GM12878 (cell line): ENCODE data around the gene SFT2D2. TPM values are rescaled to one million over a fixed set of nuclear protein-coding genes. Genes with fewer than 3 reads are reported as not detected.

Source experiments
- ATAC-seq: fragments of 200-7000 bp; cut with Tn5 transposase; 3 replicates; pipeline ENCODE4 v1.9.1; 2020; ENCODE audit warnings: mild to moderate bottlenecking, moderate library complexity
- BruUV-seq: library from RNA; stranded (reverse); fragments of 400-500 nt; replicated peaks from 2 replicates; lab custom pipeline; 2021; lab: Mats Ljungman, UMichigan
- CTCF ChIA-PET: fragments of 300-600 bp; sonication (Branson Sonifier 250); formaldehyde crosslinking; extraction: SDS; loops from one replicate; lab custom pipeline; 2021; ENCODE audit warnings: inconsistent platforms; lab: Yijun Ruan, JAX
- POLR2A ChIA-PET: fragments of 350-600 bp; formaldehyde crosslinking; extraction: SDS; loops from one replicate; lab custom pipeline; 2021; ENCODE audit warnings: inconsistent platforms; lab: Charles Lee
- RAD21 ChIA-PET: fragments of 300-600 bp; sonication (Branson Sonifier 250); formaldehyde crosslinking; loops from one replicate; lab custom pipeline; 2023; ENCODE audit warnings: antibody characterized with exemption; ENCODE audit not compliant: unreplicated experiment; lab: Charles Lee
- SMC1A ChIA-PET: fragments of 300-600 bp; sonication (Branson Sonifier 250); formaldehyde crosslinking; loops from one replicate; lab custom pipeline; 2023; ENCODE audit not compliant: unreplicated experiment, uncharacterized antibody; lab: Charles Lee
- DNase-seq: peaks from one replicate; pipeline ENCODE4 v3.0.0-alpha.2; 2011; ENCODE audit warnings: low read depth, low spot score
- FAIRE-seq: peaks from 3 replicates; lab custom pipeline; 2011; peaks lifted over from hg19 to GRCh38; lab: Jason Lieb, UNC
- H2AFZ ChIP-seq: 2 replicates; pipeline ENCODE4 v1.6.0; 2011; ENCODE audit warnings: low read depth, low read length, control low read depth; ENCODE audit not compliant: control insufficient read depth
- H3K27ac ChIP-seq: 2 replicates; pipeline ENCODE4 v1.5.1; 2011; ENCODE audit warnings: control low read depth; ENCODE audit not compliant: control insufficient read depth, insufficient read depth
- H3K27me3 ChIP-seq, 2 experiments: replicated peaks in 1 of 2; 2 replicates each; pipeline versions ENCODE4 v1.6.0 to v1.6.1; 2011; ENCODE audit warnings: low read length in 1 of 2; ENCODE audit not compliant: control insufficient read depth in 2 of 2, insufficient read depth in 2 of 2
- H3K36me3 ChIP-seq, 2 experiments: 2 replicates each; pipeline ENCODE4 v1.5.1; 2011; ENCODE audit warnings: low read length in 1 of 2; ENCODE audit not compliant: control insufficient read depth in 2 of 2, insufficient read depth in 2 of 2
- H3K4me1 ChIP-seq: 2 replicates; pipeline ENCODE4 v1.6.1; 2011; ENCODE audit warnings: mild to moderate bottlenecking, low read length, moderate library complexity, mixed read lengths; ENCODE audit not compliant: control insufficient read depth, insufficient read depth
- H3K4me2 ChIP-seq: 2 replicates; pipeline ENCODE4 v1.6.0; 2011; ENCODE audit warnings: control low read depth; ENCODE audit not compliant: control insufficient read depth, insufficient read depth
- H3K4me3 ChIP-seq: fragments of 200-600 bp; sonication (generic); 2 replicates; pipeline ENCODE4 v1.5.1; 2016
- H3K79me2 ChIP-seq: 2 replicates; pipeline ENCODE4 v1.6.0; 2011; ENCODE audit warnings: low read length; ENCODE audit not compliant: control insufficient read depth, insufficient read depth
- H3K9ac ChIP-seq: 2 replicates; pipeline ENCODE4 v1.8.0; 2011; ENCODE audit warnings: low read length, control low read depth, mixed read lengths; ENCODE audit not compliant: control insufficient read depth, insufficient read depth
- H3K9me3 ChIP-seq: replicated peaks from 3 replicates; pipeline ENCODE4 v1.5.1; 2011; ENCODE audit warnings: mild to moderate bottlenecking, low read length; ENCODE audit not compliant: control insufficient read depth, insufficient read depth
- H4K20me1 ChIP-seq: 2 replicates; pipeline ENCODE4 v1.6.0; 2011; ENCODE audit not compliant: control insufficient read depth, insufficient read depth
- ATF2 ChIP-seq: IDR thresholded peaks from 2 replicates; pipeline ENCODE4 v1.6.1; 2012; ENCODE audit warnings: low read length, inconsistent platforms
- CBFB ChIP-seq: IDR thresholded peaks from 2 replicates; pipeline ENCODE4 v1.6.1; 2016; ENCODE audit warnings: antibody characterized with exemption, low read depth
- CEBPB ChIP-seq, 2 experiments: fragments of 150-350 bp in 1 of 2; IDR thresholded peaks; 2 replicates each; pipeline ENCODE4 v1.6.1; 2012 to 2014; ENCODE audit warnings: low read depth in 2 of 2, low read length in 2 of 2, borderline replicate concordance in 1 of 2, inconsistent platforms in 1 of 2
- EED ChIP-seq: sonication (generic); IDR thresholded peaks from 2 replicates; pipeline ENCODE4 v1.6.1; 2016; ENCODE audit warnings: antibody characterized with exemption, low read depth
- FOXM1 ChIP-seq: IDR thresholded peaks from 2 replicates; pipeline ENCODE4 v1.6.1; 2012; ENCODE audit warnings: low read depth, mild to moderate bottlenecking, inconsistent platforms, low read length, moderate library complexity
- GATAD2B ChIP-seq: fragments of 450-650 bp; conservative IDR thresholded peaks from 2 replicates; pipeline ENCODE4 v1.6.1; 2017; ENCODE audit warnings: low read depth, mild to moderate bottlenecking, moderate library complexity
- HDAC6 ChIP-seq: fragments of 200-600 bp; sonication (generic); IDR thresholded peaks from one replicate; pipeline ENCODE4 v1.8.0; 2017; ENCODE audit warnings: antibody characterized with exemption; ENCODE audit not compliant: unreplicated experiment
- HDGF ChIP-seq: fragments of 450-650 bp; IDR thresholded peaks from 2 replicates; pipeline ENCODE4 v1.6.1; 2016; ENCODE audit warnings: antibody characterized with exemption
- JUNB ChIP-seq: IDR thresholded peaks from 2 replicates; pipeline ENCODE4 v1.6.1; 2016; ENCODE audit warnings: antibody characterized with exemption, mild to moderate bottlenecking
- NFYA ChIP-seq: IDR thresholded peaks from 2 replicates; pipeline ENCODE4 v1.6.1; 2011; ENCODE audit warnings: low read depth, mild to moderate bottlenecking, low read length, improper control_type of control experiment, borderline replicate concordance
- RUNX3 ChIP-seq: IDR thresholded peaks from 2 replicates; pipeline ENCODE4 v1.6.1; 2012; ENCODE audit warnings: low read length, inconsistent platforms
- TCF12 ChIP-seq: IDR thresholded peaks from 2 replicates; pipeline ENCODE4 v1.6.1; 2011; ENCODE audit warnings: low read depth, mild to moderate bottlenecking, low read length
- YY1 ChIP-seq: IDR thresholded peaks from 2 replicates; pipeline ENCODE4 v1.6.1; 2011; ENCODE audit warnings: low read depth, mild to moderate bottlenecking, low read length
- ZBED1 ChIP-seq: IDR thresholded peaks from 2 replicates; pipeline ENCODE4 v1.6.1; 2016; ENCODE audit warnings: borderline replicate concordance
- WGBS: methylation state at CpG from one replicate; pipeline ENCODE4 v1.1.6; 2016; ENCODE audit warnings: low lambda C conversion rate; ENCODE audit not compliant: insufficient replicate concordance, insufficient coverage; ENCODE audit errors: missing lambda C conversion rate; 5-methylcytosine and 5-hydroxymethylcytosine counted together
- in situ Hi-C: fragments of 300-500 bp; cut with MboI; formaldehyde crosslinking; loops from 9 replicates; pipeline ENCODE4 v1.14.3; 2018; ENCODE audit warnings: mixed read lengths
- intact Hi-C: fragments of 100-400 bp; cut with micrococcal nuclease; formaldehyde crosslinking; loops from one replicate; pipeline ENCODE4 v1.14.2; 2022; ENCODE audit not compliant: unreplicated experiment
- polyA plus RNA-seq, 11 experiments: library from polyadenylated mRNA; depleted of rRNA in 4 of 11; unstranded in 6 of 11; stranded (reverse) in 5 of 11; fragments of >200 nt; fragmentation: Nextera tagmentation in 4 of 11; fragmentation: Illumina TruSeq in 1 of 11; extraction: Ambion mirVana in 4 of 11; extraction: Trizol in 1 of 11; gene quantifications; 1 replicate in 1 of 11; 2 replicates in 10 of 11; pipeline versions ENCODE4 v1.2.1 to v1.2.3, GENCODE V29; 2011 to 2016; ENCODE audit warnings: inconsistent platforms in 2 of 11, missing spikeins in 2 of 11, low read depth in 1 of 11
- total RNA-seq, 4 experiments: library from RNA; depleted of rRNA in 3 of 4; stranded (reverse); fragments of >200 nt in 3 of 4; fragmentation: Illumina TruSeq in 1 of 4; extraction: Trizol in 1 of 4; gene quantifications; 2 replicates each; pipeline versions ENCODE4 v1.2.1 to v1.2.3, GENCODE V29; 2013 to 2021
- TF ChIP-seq, protein P1 (sequence below): IDR thresholded peaks from 2 replicates; pipeline ENCODE4 v1.6.1; 2012; ENCODE audit warnings: low read depth, low read length, improper control_type of control experiment
- TF ChIP-seq, protein P2 (sequence below): fragments of 450-650 bp; IDR thresholded peaks from 2 replicates; pipeline ENCODE4 v1.6.1; 2014; ENCODE audit warnings: mild to moderate bottlenecking
- TF ChIP-seq, protein P3 (sequence below): fragments of 450-650 bp; IDR thresholded peaks from 2 replicates; pipeline ENCODE4 v1.6.1; 2018; ENCODE audit warnings: mild to moderate bottlenecking, low read depth, moderate library complexity; ENCODE audit not compliant: partially characterized antibody

Gene SFT2D2
- total and polyA plus RNA-seq, 10 of the 15 experiments (the other 5 are each of a cell fraction or from before 2014, with no cell fraction given), result 5.6 to 49.6 (median 24.9) TPM

DNA sequence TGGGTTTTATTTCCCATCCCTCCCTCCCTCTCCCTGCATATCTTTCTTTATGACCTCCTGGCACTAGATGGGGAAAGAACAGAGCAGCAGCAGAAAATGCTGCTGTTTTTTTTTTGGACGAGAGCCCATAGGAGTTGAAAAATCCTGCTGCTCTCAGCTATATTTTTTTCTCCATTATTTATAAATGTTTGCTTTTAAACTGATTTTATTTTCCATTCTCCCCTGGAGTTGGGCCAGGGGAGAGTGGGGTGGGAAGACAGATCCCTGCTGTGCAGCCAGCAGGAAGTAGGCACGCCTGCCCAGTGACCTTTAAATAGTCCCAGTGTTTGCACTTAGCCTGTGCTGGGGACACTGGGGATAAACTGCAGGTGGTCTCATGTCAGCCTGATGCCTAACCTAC lies 17.4 kb downstream of the SFT2D2 start:
- in situ Hi-C loops, result no loop called here
- H3K27me3 ChIP-seq, result no peaks in the 10 kb centered on the region
- TF ChIP-seq FOXM1, result no peak
- TF ChIP-seq EED, result no peak
- TF ChIP-seq, protein P1, sequence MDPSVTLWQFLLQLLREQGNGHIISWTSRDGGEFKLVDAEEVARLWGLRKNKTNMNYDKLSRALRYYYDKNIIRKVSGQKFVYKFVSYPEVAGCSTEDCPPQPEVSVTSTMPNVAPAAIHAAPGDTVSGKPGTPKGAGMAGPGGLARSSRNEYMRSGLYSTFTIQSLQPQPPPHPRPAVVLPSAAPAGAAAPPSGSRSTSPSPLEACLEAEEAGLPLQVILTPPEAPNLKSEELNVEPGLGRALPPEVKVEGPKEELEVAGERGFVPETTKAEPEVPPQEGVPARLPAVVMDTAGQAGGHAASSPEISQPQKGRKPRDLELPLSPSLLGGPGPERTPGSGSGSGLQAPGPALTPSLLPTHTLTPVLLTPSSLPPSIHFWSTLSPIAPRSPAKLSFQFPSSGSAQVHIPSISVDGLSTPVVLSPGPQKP, result no peak
- TF ChIP-seq NFYA, result no peak
- TF ChIP-seq TCF12, result no peak
- no peak for TF ChIP-seq CEBPB (IDR thresholded peaks at IDR 0.05; ENCODE audit: borderline replicate concordance in 1 of 2, low read depth in 2 of 2, low read length in 2 of 2)
- TF ChIP-seq HDGF, result no peak
- no peak for TF ChIP-seq RUNX3
- TF ChIP-seq ATF2, result no peak
- TF ChIP-seq, protein P2, sequence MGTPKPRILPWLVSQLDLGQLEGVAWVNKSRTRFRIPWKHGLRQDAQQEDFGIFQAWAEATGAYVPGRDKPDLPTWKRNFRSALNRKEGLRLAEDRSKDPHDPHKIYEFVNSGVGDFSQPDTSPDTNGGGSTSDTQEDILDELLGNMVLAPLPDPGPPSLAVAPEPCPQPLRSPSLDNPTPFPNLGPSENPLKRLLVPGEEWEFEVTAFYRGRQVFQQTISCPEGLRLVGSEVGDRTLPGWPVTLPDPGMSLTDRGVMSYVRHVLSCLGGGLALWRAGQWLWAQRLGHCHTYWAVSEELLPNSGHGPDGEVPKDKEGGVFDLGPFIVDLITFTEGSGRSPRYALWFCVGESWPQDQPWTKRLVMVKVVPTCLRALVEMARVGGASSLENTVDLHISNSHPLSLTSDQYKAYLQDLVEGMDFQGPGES, result no peak
- no peak for TF ChIP-seq GATAD2B
- TF ChIP-seq YY1, result no peak
- TF ChIP-seq, protein P3, sequence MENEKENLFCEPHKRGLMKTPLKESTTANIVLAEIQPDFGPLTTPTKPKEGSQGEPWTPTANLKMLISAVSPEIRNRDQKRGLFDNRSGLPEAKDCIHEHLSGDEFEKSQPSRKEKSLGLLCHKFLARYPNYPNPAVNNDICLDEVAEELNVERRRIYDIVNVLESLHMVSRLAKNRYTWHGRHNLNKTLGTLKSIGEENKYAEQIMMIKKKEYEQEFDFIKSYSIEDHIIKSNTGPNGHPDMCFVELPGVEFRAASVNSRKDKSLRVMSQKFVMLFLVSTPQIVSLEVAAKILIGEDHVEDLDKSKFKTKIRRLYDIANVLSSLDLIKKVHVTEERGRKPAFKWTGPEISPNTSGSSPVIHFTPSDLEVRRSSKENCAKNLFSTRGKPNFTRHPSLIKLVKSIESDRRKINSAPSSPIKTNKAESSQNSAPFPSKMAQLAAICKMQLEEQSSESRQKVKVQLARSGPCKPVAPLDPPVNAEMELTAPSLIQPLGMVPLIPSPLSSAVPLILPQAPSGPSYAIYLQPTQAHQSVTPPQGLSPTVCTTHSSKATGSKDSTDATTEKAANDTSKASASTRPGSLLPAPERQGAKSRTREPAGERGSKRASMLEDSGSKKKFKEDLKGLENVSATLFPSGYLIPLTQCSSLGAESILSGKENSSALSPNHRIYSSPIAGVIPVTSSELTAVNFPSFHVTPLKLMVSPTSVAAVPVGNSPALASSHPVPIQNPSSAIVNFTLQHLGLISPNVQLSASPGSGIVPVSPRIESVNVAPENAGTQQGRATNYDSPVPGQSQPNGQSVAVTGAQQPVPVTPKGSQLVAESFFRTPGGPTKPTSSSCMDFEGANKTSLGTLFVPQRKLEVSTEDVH, result no peak
- TF ChIP-seq ZBED1, result no peak
- TF ChIP-seq CBFB, result no peak
- no peak for TF ChIP-seq JUNB
- no peak for TF ChIP-seq HDAC6
- TF ChIP-seq, all 136 proteins: peak for 0
- no peak overlapping the region for H3K9ac ChIP-seq
- POLR2A ChIA-PET, result no interaction called here
- SMC1A ChIA-PET, result interaction anchor here (1.7 kb wide), 1 partner anchor 8 kb away, joined by 6 read pairs; no protein-coding TSS in a partner anchor
- peaks cover 4% of the 10 kb centered on the region for H4K20me1 ChIP-seq
- CTCF ChIA-PET, result no interaction called here
- no peak overlapping the region for H3K4me3 ChIP-seq
- no peak overlapping the region for H3K27ac ChIP-seq
- intact Hi-C loops, result no loop called here
- peaks cover 7% of the 10 kb centered on the region for H3K79me2 ChIP-seq
- peaks cover 20 to 40% of the 10 kb centered on the region in 2 experiments for H3K36me3 ChIP-seq
- FAIRE-seq, result no peak
- ATAC-seq, result no peak
- BruUV-seq, result no TSS peak
- DNase-seq, result no peak
- H3K4me2 ChIP-seq, result no peak overlapping the region
- H2AFZ ChIP-seq, result no peak overlapping the region
- RAD21 ChIA-PET, result no interaction called here
- H3K4me1 ChIP-seq, result 0 out of 2 replicates have a peak, but pooled peaks cover 2% of the 10 kb centered on the region
- H3K9me3 ChIP-seq, result no peaks in the 10 kb centered on the region
- 98% methylated on average over 2 of the region's 2 CpGs for WGBS
